Stimulated activated CD4-positive, alpha-beta T cell treated with anti-CD3 and anti-CD28 coated beads, Interleukin-4, amount 100 ng/mL, for 1 hour (primary cell): Measurements from ENCODE around the gene ERBB2.
A peak's percentile ranks its signal among the peaks of the same experiment; 100 is the strongest.

Experiments used
- DNase-seq: peaks from one replicate; pipeline ENCODE4 v3.0.0-alpha.2; 2020

Gene ERBB2

GRCh38 chr17:39666231-39666600, 33.6 kb upstream of the ERBB2 start:
- no peak for DNase-seq

GRCh38 chr17:39666601-39667261, 33.1 kb upstream of the ERBB2 start:
- no peak for DNase-seq

GRCh38 chr17:39667262-39667944, 32.5 kb upstream of the ERBB2 start:
- DNase-seq, result peak; percentile 30

GRCh38 chr17:39667945-39668924, 31.6 kb upstream of the ERBB2 start, which contains the start of gene PNMT:
PNMT (plus strand) TSS chr17:39668453; CDS start chr17:39668476, 23 bp downstream.
- peak; percentile 78 for DNase-seq

- no peak for DNase-seq
Measured at GRCh38 chr17:39669897-39670735, 29.7 kb upstream of the ERBB2 start.

GRCh38 chr17:39670746-39671145, 29.1 kb upstream of the ERBB2 start:
- DNase-seq, result no peak

- no peak for DNase-seq
Measured at GRCh38 chr17:39671651-39672521, 28.0 kb upstream of the ERBB2 start.

- no peak for DNase-seq
Measured at GRCh38 chr17:39672522-39673334, 27.1 kb upstream of the ERBB2 start.

GRCh38 chr17:39673335-39674081, 26.4 kb upstream of the ERBB2 start:
- DNase-seq, result no peak

GRCh38 chr17:39674179-39674578, 25.7 kb upstream of the ERBB2 start:
- DNase-seq, result no peak

- no peak for DNase-seq
Measured at GRCh38 chr17:39674702-39675389, 25.0 kb upstream of the ERBB2 start.

- DNase-seq, result no peak
Measured at GRCh38 chr17:39675390-39676082, 24.3 kb upstream of the ERBB2 start.

GRCh38 chr17:39676198-39676819, 23.6 kb upstream of the ERBB2 start:
- no peak for DNase-seq

- no peak for DNase-seq
Measured at GRCh38 chr17:39677072-39677471, 22.8 kb upstream of the ERBB2 start.

- DNase-seq, result no peak
Measured at GRCh38 chr17:39677542-39678339, 22.1 kb upstream of the ERBB2 start.

GRCh38 chr17:39678340-39679116, 21.3 kb upstream of the ERBB2 start:
- no peak for DNase-seq
